ENCODE results near the gene RPS19BP1.

The RPS19BP1 gene

GRCh38 chr22:39515266-39516050 is 17.1 kb downstream of the RPS19BP1 start:
- H3K4me3 ChIP-seq (ENCODE audit: low read depth, low read length) = no peak overlapping the region

GRCh38 chr22:39514373-39514973 is 18.1 kb downstream of the RPS19BP1 start:
- CTCF ChIA-PET = interaction anchor here (0.6 to 10.6 kb wide), 29 partner anchors 9 to 948 kb away, joined by 3 to 172 read pairs (median 4); partner anchors contain the start of genes MIEF1, RPL3 and TAB1
- no peak overlapping the region for H3K4me3 ChIP-seq (ENCODE audit: low read depth, low read length)
- TF ChIP-seq CTCF (IDR thresholded peaks at IDR 0.05; ENCODE audit: insufficient read depth, low read length, missing control alignments) = peak; percentile 67
- POLR2A ChIA-PET = interaction anchor here (1.4 kb wide), 1 partner anchor 195 kb away, joined by 6 read pairs; no protein-coding TSS in a partner anchor
- no peak for DNase-seq (ENCODE audit: low read depth, low spot score)

More at GRCh38 chr22:39515266-39516050, 17.1 kb downstream of the RPS19BP1 start:
- ChIA-PET POLR2A (interaction anchor here (0.9 to 1.9 kb wide), 3 partner anchors 13 to 197 kb away, joined by 4 to 6 read pairs (median 4); partner anchors contain the start of gene MIEF1), CTCF (interaction anchor here (0.8 to 10.6 kb wide), 25 partner anchors 8 to 510 kb away, joined by 3 to 172 read pairs (median 4); partner anchors contain the start of genes MIEF1 and TAB1)
- no peak for DNase-seq (ENCODE audit: low read depth, low spot score)
- TF ChIP-seq CTCF (IDR thresholded peaks at IDR 0.05; ENCODE audit: insufficient read depth, low read length, missing control alignments) = no peak

GRCh38 chr22:39513791-39514190 is 18.8 kb downstream of the RPS19BP1 start:
- no peak for DNase-seq (ENCODE audit: low read depth, low spot score)
- no peak for TF ChIP-seq CTCF (IDR thresholded peaks at IDR 0.05; ENCODE audit: insufficient read depth, low read length, missing control alignments)
- ChIA-PET CTCF (interaction anchor here (0.5 to 10.6 kb wide), 21 partner anchors 9 to 949 kb away, joined by 3 to 172 read pairs (median 5); partner anchors contain the start of genes MIEF1, RPL3 and TAB1), POLR2A (interaction anchor here (1.4 kb wide), 1 partner anchor 194 kb away, joined by 6 read pairs; no protein-coding TSS in a partner anchor)
- H3K4me3 ChIP-seq (ENCODE audit: low read depth, low read length) = no peak overlapping the region

- H3K4me3 ChIP-seq (ENCODE audit: low read depth, low read length) = no peak overlapping the region
- CTCF ChIA-PET = interaction anchor here (1.2 to 10.6 kb wide), 5 partner anchors 11 to 168 kb away, joined by 3 to 172 read pairs (median 11); partner anchors contain the start of gene MIEF1
- no peak for DNase-seq (ENCODE audit: low read depth, low spot score)
- POLR2A ChIA-PET = interaction anchor here (1.6 kb wide), 1 partner anchor 194 kb away, joined by 6 read pairs; no protein-coding TSS in a partner anchor
- TF ChIP-seq CTCF (IDR thresholded peaks at IDR 0.05; ENCODE audit: insufficient read depth, low read length, missing control alignments) = no peak
Measured at GRCh38 chr22:39512026-39512425, 20.5 kb downstream of the RPS19BP1 start.

- ChIA-PET CTCF (interaction anchor here (1.2 to 10.6 kb wide), 4 partner anchors 10 to 18 kb away, joined by 3 to 172 read pairs (median 9); partner anchors contain the start of gene MIEF1), POLR2A (interaction anchor here (1.0 to 1.6 kb wide), 2 partner anchors 9 to 193 kb away, joined by 4 to 6 read pairs; no protein-coding TSS in a partner anchor)
Measured at GRCh38 chr22:39511226-39511625, 21.3 kb downstream of the RPS19BP1 start.

More at GRCh38 chr22:39511226-39511625, 21.3 kb downstream of the RPS19BP1 start:
- DNase-seq (ENCODE audit: low read depth, low spot score) = no peak
- H3K4me3 ChIP-seq (ENCODE audit: low read depth, low read length) = no peak overlapping the region
- no peak for TF ChIP-seq CTCF (IDR thresholded peaks at IDR 0.05; ENCODE audit: insufficient read depth, low read length, missing control alignments)

Data from AG04449 (cell line).